Bronchial epithelial cell (primary cell): ENCODE results near the gene PAM. TPM values are rescaled to one million over a fixed set of nuclear protein-coding genes. Genes with fewer than 3 reads are reported as not detected.
A peak's percentile ranks its signal among the peaks of the same experiment; 100 is the strongest.
"Not testable (repeated sequence)": the region's sequence is repeated elsewhere in the genome, so short reads cannot be mapped to it uniquely, and the experiment has no call there.

Source experiments
- DNase-seq: peaks from one replicate; pipeline ENCODE4 v3.0.0-alpha.2; 2010; ENCODE audit warnings: low read depth
- FAIRE-seq: peaks from 2 replicates; lab custom pipeline; 2011; peaks lifted over from hg19 to GRCh38; lab: Jason Lieb, UNC
- H3K27me3 ChIP-seq: 2 replicates; pipeline ENCODE4 v1.5.1; 2011; ENCODE audit warnings: low read length; ENCODE audit not compliant: control insufficient read depth, insufficient read depth
- H3K36me3 ChIP-seq: 2 replicates; pipeline ENCODE4 v1.5.1; 2011; ENCODE audit warnings: low read length; ENCODE audit not compliant: control insufficient read depth, insufficient read depth
- H3K4me3 ChIP-seq: 2 replicates; pipeline ENCODE4 v1.5.1; 2011; ENCODE audit warnings: mild to moderate bottlenecking, low read depth, low read length, control low read depth
- CTCF ChIP-seq: IDR thresholded peaks from 2 replicates; pipeline ENCODE4 v1.5.1; 2011; ENCODE audit warnings: mild to moderate bottlenecking, moderate library complexity, low read length, control low read depth, inconsistent platforms; ENCODE audit not compliant: insufficient read depth, severe bottlenecking
- total RNA-seq: library from RNA; depleted of rRNA; stranded (reverse); fragments of >200 nt; gene quantifications from 2 replicates; pipeline ENCODE4 v1.2.1, GENCODE V29; 2014

Gene PAM
- total RNA-seq, 1 donor from 2014 or later: 68.4 TPM

DNA sequence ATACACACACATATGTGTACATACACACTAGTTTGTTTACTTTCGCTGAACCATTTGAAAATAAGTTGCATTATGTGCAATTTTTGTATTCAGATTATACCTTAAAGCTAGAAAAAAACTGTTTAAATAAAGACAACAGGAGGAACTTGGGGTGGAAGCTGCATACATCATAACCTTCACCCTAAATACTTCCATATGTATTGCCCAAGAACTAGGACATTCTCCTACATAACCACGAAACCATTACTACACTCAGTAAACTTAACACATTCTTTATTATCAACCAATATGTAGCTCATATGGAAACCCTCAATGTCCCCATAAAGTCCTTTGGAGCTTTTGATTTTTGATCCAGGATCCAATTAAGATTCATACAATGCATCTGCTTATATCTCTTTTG is 281.5 kb downstream of the PAM start:
- no peaks in the 10 kb centered on the region for H3K36me3 ChIP-seq
- no peak for FAIRE-seq
- DNase-seq: no peak
- no peak for TF ChIP-seq CTCF
- no peaks in the 10 kb centered on the region for H3K27me3 ChIP-seq
- H3K4me3 ChIP-seq: no peak overlapping the region

DNA sequence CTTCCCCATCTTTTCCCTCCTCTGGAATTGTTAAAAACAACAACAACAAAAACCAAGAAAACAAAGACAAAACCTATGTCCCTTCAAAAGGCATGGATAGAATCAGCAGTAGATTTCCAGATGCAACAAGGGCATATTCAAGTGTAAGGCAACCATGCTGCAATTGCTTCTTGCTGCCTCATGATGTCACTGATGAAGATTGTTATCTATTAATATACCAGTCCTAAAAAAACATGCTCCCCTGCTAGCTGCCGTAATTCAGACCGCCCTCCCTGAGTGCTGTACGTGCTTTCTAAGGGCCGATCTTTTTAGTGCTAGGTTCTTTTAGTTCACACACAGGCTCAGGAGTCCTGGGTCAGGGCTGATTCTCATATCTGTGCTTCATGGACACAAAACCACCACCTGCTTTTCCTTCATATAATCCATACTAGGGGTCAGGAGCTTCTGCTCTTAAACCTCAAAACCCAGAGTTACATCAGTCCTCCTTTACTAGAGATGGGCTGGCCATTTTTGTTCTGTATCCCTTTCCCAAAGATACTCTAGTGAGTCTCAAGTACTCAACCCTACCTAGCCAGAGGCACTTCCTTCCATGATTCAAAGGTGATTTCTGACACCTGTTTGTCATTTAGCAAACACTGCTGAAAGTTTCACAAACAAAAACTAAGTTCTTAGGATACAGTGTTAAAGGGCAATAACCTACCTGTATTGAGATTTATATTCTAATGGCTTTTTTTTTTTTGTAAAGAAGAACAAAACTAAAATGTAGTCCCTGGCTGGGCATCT is 282.8 kb downstream of the PAM start:
- DNase-seq (peak; percentile 54), FAIRE-seq (no peak)
- Histone ChIP-seq H3K36me3 (no peaks in the 10 kb centered on the region), H3K4me3 (no peak overlapping the region), H3K27me3 (no peaks in the 10 kb centered on the region)
- no peak for TF ChIP-seq CTCF

- H3K36me3 ChIP-seq: no peaks in the 10 kb centered on the region
- DNase-seq (peak; percentile 59), FAIRE-seq (no peak)
- no peaks in the 10 kb centered on the region for H3K27me3 ChIP-seq
- no peak overlapping the region for H3K4me3 ChIP-seq
- peak; percentile 28 for TF ChIP-seq CTCF
These were observed 286.1 kb downstream of the PAM start for GRCh38 chr5:103041071-103041676.

DNA sequence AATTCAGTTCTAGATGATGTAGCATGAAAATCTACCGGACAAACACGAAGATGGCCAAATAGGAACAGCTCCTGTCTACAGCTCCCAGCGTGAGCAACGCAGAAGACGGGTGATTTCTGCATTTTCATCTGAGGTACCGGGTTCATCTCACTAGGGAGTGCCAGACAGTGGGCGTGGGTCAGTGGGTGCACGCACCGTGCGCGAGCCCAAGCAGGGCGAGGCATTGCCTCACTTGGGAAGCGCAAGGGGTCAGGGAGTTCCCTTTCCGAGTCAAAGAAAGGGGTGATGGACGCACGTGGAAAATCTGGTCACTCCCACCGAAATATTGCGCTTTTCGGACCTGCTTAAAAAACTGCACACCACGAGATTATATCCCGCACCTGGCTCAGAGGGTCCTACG is 291.6 kb downstream of the PAM start:
- not testable (repeated sequence) for H3K36me3 ChIP-seq, H3K27me3 ChIP-seq, H3K4me3 ChIP-seq, FAIRE-seq, DNase-seq

DNA sequence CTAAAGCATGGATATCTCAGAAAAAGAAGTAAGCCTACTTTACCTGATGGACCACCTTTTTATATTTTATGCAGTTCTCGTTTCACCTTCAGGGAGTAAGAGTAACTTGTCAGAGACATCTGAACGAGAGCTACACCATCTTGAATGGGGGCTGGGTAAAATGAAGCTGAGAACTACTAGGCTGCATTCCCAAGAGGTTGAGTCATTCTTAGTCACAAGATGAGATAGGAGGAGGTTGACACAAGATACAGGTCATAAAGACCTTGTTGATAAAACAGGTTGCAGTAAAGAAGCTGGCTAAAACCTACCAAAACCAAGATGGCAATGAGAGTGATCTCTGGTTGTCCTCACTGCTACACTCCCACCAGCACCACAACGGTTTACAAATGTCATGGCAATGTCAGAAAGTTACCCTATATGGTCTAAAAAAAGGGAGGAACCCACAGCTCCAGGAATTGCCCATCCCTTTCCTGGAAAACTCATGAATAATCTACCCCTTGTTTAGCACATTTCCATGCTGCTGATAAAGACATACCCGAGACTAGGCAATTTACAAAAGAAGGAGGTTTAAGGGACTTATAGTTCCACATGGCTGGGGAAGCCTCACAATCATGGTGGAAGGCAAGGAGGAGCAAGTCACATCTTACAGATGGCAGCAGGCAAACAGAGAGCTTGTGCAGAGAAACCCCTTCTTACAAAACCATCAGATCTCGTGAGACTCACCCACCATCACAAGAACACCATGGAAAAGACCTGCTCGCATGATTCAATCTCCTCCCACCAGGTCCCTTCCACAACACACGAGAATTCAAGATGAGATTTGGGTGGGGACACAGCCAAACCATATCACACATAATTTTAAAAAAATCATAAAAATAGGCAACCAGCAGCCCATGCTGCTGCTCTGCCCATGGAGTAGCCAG is 302.4 kb downstream of the PAM start:
- Histone ChIP-seq H3K27me3 (no peaks in the 10 kb centered on the region), H3K4me3 (no peak overlapping the region), H3K36me3 (no peaks in the 10 kb centered on the region)
- DNase-seq: peak; percentile 83
- FAIRE-seq: no peak
- TF ChIP-seq CTCF: no peak

DNA sequence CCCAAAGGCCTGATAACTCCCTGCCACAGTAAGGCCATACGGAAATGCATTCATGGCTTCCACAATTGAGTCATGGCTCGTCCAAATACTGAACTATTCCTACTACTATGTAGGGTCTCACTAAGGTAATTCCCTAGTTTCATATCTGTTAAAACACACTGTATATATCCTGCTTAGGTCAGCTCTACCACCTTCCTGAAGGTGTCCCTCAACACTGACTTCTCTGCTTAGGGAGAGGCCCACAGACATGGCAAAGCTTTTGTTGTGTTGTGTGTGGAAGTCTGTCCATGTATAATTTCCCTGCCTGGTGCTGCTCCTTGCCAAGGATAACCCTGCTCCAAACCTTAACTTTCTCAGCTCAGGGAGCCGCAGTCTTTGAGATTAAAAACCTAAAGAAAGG is 304.4 kb downstream of the PAM start:
- no peaks in the 10 kb centered on the region for H3K27me3 ChIP-seq
- no peaks in the 10 kb centered on the region for H3K36me3 ChIP-seq
- no peak for DNase-seq
- TF ChIP-seq CTCF: no peak
- no peak for FAIRE-seq
- H3K4me3 ChIP-seq: no peak overlapping the region
